SK-N-SH treated with all-trans-retinoic acid at 6 μM for 48 hours (cell line): ENCODE data around the gene TRIM65.

Experiments used
- ATAC-seq: fragments of 200-7000 bp; cut with Tn5 transposase; 3 replicates; pipeline ENCODE4 v1.9.1; 2020; ENCODE audit warnings: mild to moderate bottlenecking, moderate library complexity
- ARNTL ChIP-seq: fragments of 450-650 bp; formaldehyde crosslinking; IDR thresholded peaks from 2 replicates; pipeline ENCODE4 v1.5.0; 2020; ENCODE audit warnings: low read depth, mild to moderate bottlenecking, moderate library complexity, borderline replicate concordance
- CSDC2 ChIP-seq: fragments of 250-450 bp; sonication (Bioruptor Pico); IDR thresholded peaks from 2 replicates; pipeline ENCODE4 v1.5.0; 2020; ENCODE audit warnings: mild to moderate bottlenecking, moderate library complexity
- CSRNP3 ChIP-seq: fragments of 250-450 bp; sonication (Bioruptor Pico); IDR thresholded peaks from 2 replicates; pipeline ENCODE4 v1.5.1; 2021; ENCODE audit warnings: mild to moderate bottlenecking, moderate library complexity
- GLIS3 ChIP-seq: fragments of 250-450 bp; sonication (Bioruptor Pico); IDR thresholded peaks from 2 replicates; pipeline ENCODE4 v1.5.0; 2020; ENCODE audit warnings: mild to moderate bottlenecking, moderate library complexity
- OSR1 ChIP-seq: fragments of 250-450 bp; sonication (Bioruptor Pico); IDR thresholded peaks from 2 replicates; pipeline ENCODE4 v1.8.0; 2022; ENCODE audit warnings: moderate library complexity, mild to moderate bottlenecking, inconsistent platforms
- PATZ1 ChIP-seq: fragments of 250-450 bp; sonication (Bioruptor Pico); IDR thresholded peaks from 2 replicates; pipeline ENCODE4 v1.8.0; 2020; ENCODE audit warnings: mild to moderate bottlenecking, moderate library complexity, borderline replicate concordance
- POU6F1 ChIP-seq: fragments of 250-450 bp; sonication (Bioruptor Pico); IDR thresholded peaks from 2 replicates; pipeline ENCODE4 v1.8.0; 2021; ENCODE audit warnings: low read depth, mild to moderate bottlenecking, moderate library complexity, borderline replicate concordance
- PPARA ChIP-seq: fragments of 250-450 bp; sonication (Bioruptor Pico); IDR thresholded peaks from 2 replicates; pipeline ENCODE4 v1.5.0; 2020; ENCODE audit warnings: mild to moderate bottlenecking, borderline replicate concordance
- SNAI2 ChIP-seq: fragments of 250-450 bp; sonication (Bioruptor Pico); IDR thresholded peaks from 2 replicates; pipeline ENCODE4 v1.5.0; 2020; ENCODE audit warnings: mild to moderate bottlenecking, moderate library complexity
- TCF4 ChIP-seq: fragments of 250-450 bp; sonication (Bioruptor Pico); IDR thresholded peaks from 2 replicates; pipeline ENCODE4 v1.8.0; 2021; ENCODE audit warnings: mild to moderate bottlenecking, moderate library complexity, borderline replicate concordance
- TOX ChIP-seq: fragments of 250-450 bp; sonication (Bioruptor Pico); IDR thresholded peaks from 2 replicates; pipeline ENCODE4 v1.8.0; 2021; ENCODE audit warnings: mild to moderate bottlenecking, moderate library complexity, borderline replicate concordance
- TSHZ2 ChIP-seq: fragments of 250-450 bp; sonication (Bioruptor Pico); IDR thresholded peaks from 2 replicates; pipeline ENCODE4 v1.5.0; 2020; ENCODE audit warnings: mild to moderate bottlenecking, moderate library complexity
- ZFP3 ChIP-seq: fragments of 250-450 bp; sonication (Bioruptor Pico); IDR thresholded peaks from 2 replicates; pipeline ENCODE4 v1.5.0; 2020; ENCODE audit warnings: mild to moderate bottlenecking, moderate library complexity
- ZNF565 ChIP-seq: fragments of 450-650 bp; formaldehyde crosslinking; conservative IDR thresholded peaks from 2 replicates; pipeline ENCODE4 v1.5.0; 2020; ENCODE audit warnings: low read depth, mild to moderate bottlenecking, moderate library complexity
- ZNF70 ChIP-seq: fragments of 450-650 bp; formaldehyde crosslinking; IDR thresholded peaks from 2 replicates; pipeline ENCODE4 v1.5.0; 2020; ENCODE audit warnings: mild to moderate bottlenecking, moderate library complexity

TRIM65 gene

GRCh38 chr17:75876190-75876937, 20.4 kb downstream of the TRIM65 start:
- peak; percentile 13 for ATAC-seq
- TF ChIP-seq CSRNP3 (CRISPR knock-in tag), result no peak
- TF ChIP-seq OSR1 (CRISPR knock-in tag), result no peak
- no peak for TF ChIP-seq ZNF565
- no peak for TF ChIP-seq TOX (CRISPR knock-in tag)
- TF ChIP-seq PPARA, result no peak

- peak; percentile 10 for ATAC-seq
- no peak for TF ChIP-seq POU6F1
- TF ChIP-seq ARNTL (CRISPR knock-in tag), result no peak
- TF ChIP-seq ZFP3 (CRISPR knock-in tag), result no peak
- TF ChIP-seq PPARA, result no peak
- TF ChIP-seq ZNF70, result no peak
Observed at GRCh38 chr17:75875940-75876189, 20.9 kb downstream of the TRIM65 start.

GRCh38 chr17:75875182-75875939, 21.4 kb downstream of the TRIM65 start:
- ATAC-seq, result no peak
- TF ChIP-seq CSDC2 (CRISPR knock-in tag) (no peak), PATZ1 (no peak; the same call in 1 of the 2 replicates), TSHZ2 (no peak), GLIS3 (CRISPR knock-in tag) (no peak), TCF4 (CRISPR knock-in tag) (no peak), POU6F1 (no peak), SNAI2 (no peak), ARNTL (CRISPR knock-in tag) (no peak), ZFP3 (CRISPR knock-in tag) (no peak)

GRCh38 chr17:75874323-75875181, 22.2 kb downstream of the TRIM65 start:
- no peak for ATAC-seq
- TF ChIP-seq GLIS3 (CRISPR knock-in tag) (no peak), CSRNP3 (CRISPR knock-in tag) (no peak)
